GM03348 (cell line): Measurements from ENCODE around the gene SHISA6.
A peak's percentile ranks its signal among the peaks of the same experiment; 100 is the strongest.

Experiments
- DNase-seq: peaks from one replicate; pipeline ENCODE4 v3.0.0; 2012; ENCODE audit warnings: low spot score

Gene SHISA6

DNA sequence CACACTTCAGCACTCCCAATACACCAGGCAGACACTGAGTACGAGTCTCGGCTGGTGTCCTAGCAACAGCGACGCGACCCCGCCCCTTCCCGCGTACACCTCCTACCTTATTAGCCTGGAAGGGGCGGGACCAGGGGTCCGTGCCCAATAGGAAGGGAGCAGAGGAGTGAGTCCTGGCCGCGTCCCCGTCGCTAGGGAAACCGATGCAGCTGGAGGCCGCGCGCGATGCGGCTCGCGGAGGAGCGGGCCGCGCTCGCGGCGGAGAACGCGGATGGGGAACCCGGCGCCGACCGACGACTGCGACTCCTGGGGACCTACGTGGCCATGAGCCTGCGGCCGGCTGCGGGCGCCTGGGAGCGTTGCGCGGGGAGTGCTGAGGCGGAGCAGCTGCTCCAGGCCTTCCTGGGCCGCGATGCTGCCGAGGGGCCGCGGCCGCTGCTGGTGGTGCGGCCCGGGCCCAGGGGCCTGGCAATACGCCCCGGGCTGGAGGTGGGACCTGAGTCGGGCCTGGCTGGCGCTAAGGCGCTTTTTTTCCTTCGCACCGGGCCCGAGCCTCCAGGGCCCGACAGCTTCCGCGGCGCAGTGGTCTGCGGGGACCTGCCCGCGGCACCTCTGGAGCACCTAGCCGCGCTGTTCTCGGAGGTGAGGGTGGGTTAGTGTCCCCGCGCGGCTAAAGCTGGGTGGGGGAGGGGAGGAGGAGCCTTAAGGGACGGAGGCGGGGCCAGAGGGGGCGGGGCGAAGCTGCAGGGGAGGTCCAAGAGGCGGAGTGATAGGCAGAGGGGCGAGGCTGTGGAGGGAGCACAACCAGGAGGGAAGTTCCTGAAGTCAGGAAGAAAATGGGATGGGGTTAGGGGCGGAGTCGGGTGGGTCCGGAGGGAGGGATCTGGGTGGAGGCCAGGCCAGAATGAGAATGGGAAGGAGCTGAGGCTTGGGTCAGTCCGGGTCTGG is 357.5 kb downstream of the SHISA6 start, which contains the start of gene DNAH9:
Gene DNAH9, plus strand, starts transcription at position 197 of the 948 bp plus-strand sequence. Its CDS starts 29 bp downstream, at position 226.
- peak; percentile 45 for DNase-seq

DNA sequence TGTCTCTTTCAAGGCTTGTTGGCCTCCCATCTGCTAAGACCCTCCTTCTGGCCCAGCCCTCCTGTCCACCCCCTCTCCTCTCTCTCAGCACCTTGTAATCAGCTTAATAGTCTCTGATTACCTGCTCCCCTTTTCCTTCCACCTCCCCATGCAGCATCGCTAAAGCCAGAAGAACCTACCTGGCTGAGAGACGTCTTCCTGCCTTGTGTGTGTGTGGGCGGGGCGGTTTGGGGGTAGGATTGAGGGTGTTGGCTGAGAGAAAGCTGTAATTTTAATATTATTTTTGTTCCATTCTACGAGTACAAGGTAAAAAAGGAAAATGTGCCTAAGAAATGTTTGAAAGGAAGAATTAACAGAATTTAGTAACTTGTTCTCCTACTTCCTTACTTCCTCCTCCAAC is 360.6 kb downstream of the SHISA6 start:
- no peak for DNase-seq

DNA sequence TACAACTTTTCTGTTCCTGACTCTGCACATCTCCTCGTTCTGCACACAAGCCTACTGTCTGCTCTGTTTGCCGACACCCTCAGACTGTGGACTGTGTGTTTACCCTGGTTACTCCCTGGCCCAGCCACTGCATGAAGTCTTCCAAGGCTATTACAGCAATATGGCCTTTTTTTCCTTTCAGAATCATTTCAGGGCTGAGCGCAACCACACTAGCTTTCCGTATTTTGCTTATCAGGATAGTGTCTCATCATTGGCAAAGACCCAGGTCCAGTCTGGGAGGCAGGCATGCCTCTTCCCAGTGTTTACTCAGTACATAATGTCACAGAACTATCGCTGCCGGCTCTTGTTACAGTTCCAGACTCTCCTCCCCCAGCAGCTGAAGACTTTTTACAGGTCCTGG is 367.4 kb downstream of the SHISA6 start:
- no peak for DNase-seq

DNA sequence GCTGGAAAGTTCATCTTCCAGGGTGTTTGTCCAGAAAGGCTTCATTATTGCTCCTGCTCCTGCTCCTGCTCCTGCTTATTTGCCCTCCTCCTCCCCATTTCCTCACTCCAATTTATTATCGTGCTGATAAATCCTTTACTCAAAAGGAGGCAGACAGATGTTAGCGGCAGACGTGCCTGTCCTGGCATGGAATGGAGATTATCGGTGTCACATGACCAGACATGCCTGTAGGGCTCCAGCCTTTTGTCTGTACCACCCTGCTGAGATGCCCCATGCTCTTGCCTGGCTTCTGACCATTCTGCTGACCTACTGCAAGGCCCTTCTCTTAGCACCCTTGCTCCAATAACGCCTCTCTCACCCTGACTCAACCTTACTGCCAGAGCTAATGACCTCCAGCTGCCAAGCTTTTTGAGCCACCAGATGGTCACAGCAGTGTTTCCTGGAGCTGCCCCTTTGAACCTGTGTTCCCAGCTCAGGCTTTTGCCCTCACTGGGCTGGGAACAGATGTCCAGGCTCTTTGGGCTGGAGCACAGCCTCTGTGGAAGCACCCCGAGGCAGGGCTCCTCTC is 370.1 kb downstream of the SHISA6 start:
- DNase-seq = no peak

DNA sequence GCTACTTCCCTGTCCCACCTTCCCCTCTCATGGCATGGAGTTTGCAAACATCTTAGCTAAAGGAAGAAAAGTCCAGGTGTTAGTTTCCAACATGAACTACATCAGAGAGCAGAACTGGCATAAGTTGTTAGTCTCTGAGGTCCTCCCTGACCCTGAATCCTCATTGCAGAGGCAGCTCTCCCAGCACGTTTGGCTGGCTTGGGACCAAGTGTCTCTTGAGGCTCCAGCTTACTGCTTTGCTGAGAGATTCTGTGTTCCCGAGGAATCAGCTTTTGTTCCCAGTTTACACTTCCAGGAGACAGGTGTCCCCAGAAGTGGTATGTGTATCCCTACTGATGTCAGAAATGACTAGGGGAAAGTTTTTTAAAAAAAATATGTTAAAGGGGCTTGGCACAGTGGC is 371.9 kb downstream of the SHISA6 start:
- no peak for DNase-seq
